ENCODE results near the gene AGAP2. TPM values are rescaled to one million over a fixed set of nuclear protein-coding genes. Genes with fewer than 3 reads are reported as not detected.

AGAP2 gene
- total RNA-seq, 6 donors from 2014 or later, result 2.0 to 7.3 (median 5.8) TPM

DNA sequence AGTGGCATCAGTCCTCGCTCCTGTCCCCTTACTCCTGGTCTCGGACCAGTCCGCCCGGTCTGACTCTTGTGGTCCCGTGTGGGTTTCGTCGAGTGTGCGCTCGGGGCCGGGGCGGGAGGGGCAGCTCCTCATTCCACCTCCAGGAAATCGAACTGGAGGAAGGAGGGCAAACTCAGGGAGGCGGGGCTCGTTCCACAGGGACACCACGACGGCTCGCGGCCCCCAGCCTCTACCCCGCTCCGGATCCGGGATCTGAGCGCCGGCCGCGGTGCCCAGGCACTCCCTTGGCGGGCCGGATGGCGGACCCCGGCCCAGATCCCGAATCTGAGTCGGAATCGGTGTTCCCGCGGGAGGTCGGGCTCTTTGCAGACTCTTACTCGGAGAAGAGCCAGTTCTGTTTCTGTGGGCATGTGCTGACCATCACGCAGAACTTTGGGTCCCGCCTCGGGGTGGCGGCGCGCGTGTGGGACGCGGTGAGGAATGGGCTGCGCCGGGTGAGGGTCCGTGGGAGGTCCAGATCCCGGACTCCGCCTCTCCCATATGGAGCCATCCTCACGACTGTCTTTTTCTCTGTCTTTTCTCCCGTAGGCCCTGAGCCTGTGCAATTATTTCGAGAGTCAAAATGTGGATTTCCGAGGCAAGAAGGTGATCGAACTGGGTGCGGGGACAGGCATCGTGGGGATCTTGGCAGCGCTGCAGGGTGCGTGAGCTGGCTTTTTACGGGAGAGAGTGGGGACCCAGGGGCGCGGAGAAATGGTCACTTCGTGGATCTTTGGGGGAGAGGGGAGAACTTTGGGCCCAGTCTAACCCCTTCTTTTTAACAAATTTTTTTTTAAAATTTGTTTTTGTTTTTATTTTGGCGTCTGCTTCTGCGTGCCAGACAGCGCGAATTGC, 34.1 kb upstream of the AGAP2 start, which contains the start of gene EEF1AKMT3:
Gene EEF1AKMT3, plus strand, starts transcription at position 186 of the 894 bp plus-strand sequence. Its CDS starts 111 bp downstream, at position 297.
- WGBS, 2 donors, result 2 to 4% methylated on average over 31 to 44 of the region's 67 CpGs
- Histone ChIP-seq H3K9me3 (no peaks in the 10 kb centered on the region), H3K27ac (peak within 1 kb of the TSS; percentile 81 to 95 (median 92)), H3K27me3 (no peaks in the 10 kb centered on the region), H3K36me3 (peaks cover 0 to 29% (median 9%) of the 10 kb centered on the region in 4 donors), H3K4me3 (peak within 1 kb of the TSS; percentile 72 to 92 (median 85)), H3K4me1 (peaks cover 14 to 30% (median 19%) of the 10 kb centered on the region in 4 donors)
- peak; percentile 77 to 90 for DNase-seq
- ATAC-seq (ENCODE audit: low FRiP score in 2 of 2), result peak; percentile 74 to 82
- TF ChIP-seq, protein P1, sequence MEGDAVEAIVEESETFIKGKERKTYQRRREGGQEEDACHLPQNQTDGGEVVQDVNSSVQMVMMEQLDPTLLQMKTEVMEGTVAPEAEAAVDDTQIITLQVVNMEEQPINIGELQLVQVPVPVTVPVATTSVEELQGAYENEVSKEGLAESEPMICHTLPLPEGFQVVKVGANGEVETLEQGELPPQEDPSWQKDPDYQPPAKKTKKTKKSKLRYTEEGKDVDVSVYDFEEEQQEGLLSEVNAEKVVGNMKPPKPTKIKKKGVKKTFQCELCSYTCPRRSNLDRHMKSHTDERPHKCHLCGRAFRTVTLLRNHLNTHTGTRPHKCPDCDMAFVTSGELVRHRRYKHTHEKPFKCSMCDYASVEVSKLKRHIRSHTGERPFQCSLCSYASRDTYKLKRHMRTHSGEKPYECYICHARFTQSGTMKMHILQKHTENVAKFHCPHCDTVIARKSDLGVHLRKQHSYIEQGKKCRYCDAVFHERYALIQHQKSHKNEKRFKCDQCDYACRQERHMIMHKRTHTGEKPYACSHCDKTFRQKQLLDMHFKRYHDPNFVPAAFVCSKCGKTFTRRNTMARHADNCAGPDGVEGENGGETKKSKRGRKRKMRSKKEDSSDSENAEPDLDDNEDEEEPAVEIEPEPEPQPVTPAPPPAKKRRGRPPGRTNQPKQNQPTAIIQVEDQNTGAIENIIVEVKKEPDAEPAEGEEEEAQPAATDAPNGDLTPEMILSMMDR (IDR thresholded peaks at IDR 0.05), result peak in 1 of 6 experiments; percentile 21
- TF ChIP-seq POLR2A (IDR thresholded peaks at IDR 0.05), result no peak

DNA sequence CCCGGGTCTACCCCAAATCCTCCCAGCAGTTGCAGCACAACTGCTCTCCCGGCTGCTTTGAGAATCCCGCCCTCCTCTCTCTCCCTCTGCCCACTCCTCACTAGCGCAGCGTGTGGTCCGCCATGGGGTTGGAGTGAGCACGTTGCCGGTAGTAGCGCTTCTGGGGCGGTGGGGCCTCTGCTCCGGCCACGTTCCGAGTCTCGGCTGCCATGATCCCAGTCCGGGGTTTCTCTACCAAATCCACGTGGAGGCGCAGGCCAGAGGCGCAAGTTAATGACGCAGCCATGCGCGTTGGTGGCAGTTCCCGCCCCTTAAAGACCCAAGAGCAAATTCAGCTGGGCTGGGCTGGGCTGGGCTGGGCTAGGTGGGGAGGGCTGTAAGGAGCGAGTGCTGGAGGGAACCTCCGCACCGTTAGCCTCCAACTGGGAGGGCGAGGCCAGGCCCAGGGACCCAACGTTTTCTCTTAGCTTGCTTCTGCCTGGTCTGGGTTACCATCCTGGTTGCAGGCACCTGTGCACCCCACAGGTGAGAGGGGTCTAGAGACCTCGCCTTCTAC, 33.4 kb upstream of the AGAP2 start, which contains the start of gene METTL1:
Gene METTL1, minus strand, starts transcription at position 233 of the 556 bp plus-strand sequence. Its CDS starts 22 bp downstream, at position 211.
- Histone ChIP-seq H3K27ac (peak within 1 kb of the TSS; percentile 81 to 95 (median 92)), H3K9me3 (no peaks in the 10 kb centered on the region), H3K4me3 (peak within 1 kb of the TSS; percentile 72 to 92 (median 85)), H3K27me3 (no peaks in the 10 kb centered on the region), H3K36me3 (peaks cover 0 to 29% (median 9%) of the 10 kb centered on the region in 4 donors), H3K4me1 (peaks cover 18 to 36% (median 22%) of the 10 kb centered on the region in 4 donors)
- ATAC-seq (ENCODE audit: low FRiP score in 2 of 2), result peak; percentile 96 to 97
- TF ChIP-seq EP300 (IDR thresholded peaks at IDR 0.05), result peak in 1 of 4 donors; percentile 19
- TF ChIP-seq, protein P1 (IDR thresholded peaks at IDR 0.05), result no peak
- TF ChIP-seq POLR2AphosphoS5 (IDR thresholded peaks at IDR 0.05), result peak; percentile 68 to 84
- peak in 3 of 4 donors; percentile 41 to 72 (median 70) for TF ChIP-seq POLR2A (IDR thresholded peaks at IDR 0.05)
- peak; percentile 94 to 96 for DNase-seq
- WGBS, 2 donors, result 0% methylated on average over 13 to 28 of the region's 28 CpGs

DNA sequence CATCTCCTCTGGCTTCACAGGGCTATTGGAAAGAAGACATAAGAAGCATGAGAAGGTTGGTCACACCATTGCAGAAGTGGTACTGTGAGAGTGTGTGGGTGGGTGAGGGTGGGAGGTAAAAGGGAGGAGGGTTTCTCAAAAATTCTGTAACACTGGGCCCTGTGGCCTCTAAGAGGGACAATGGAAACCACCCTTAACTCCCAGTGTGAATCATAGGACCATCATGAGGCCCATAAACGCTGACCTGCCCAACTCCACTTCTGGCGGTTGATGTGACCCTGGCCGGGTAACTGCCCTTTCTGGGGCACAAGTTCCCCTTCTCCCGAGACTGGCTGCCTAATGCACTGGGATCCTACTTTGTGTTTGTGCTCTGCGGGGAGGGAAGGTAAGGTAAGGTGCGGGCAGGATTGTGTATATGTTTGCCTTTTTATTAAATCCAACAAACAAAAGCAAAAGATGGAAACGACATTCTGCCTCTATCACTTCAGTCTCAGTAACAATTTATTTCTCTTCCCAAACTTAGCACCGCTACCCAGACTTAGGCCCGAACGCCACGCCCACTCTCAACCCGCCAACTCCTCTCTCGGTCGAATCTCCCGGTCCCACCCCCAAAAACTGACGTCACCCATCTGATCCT, 32.8 kb upstream of the AGAP2 start:
- peaks cover 0 to 4% (median 2%) of the 10 kb centered on the region in 4 donors for H3K27me3 ChIP-seq
- 2 to 4% methylated on average over 16 of the region's 16 CpGs for WGBS, 2 donors
- H3K4me1 ChIP-seq, result peaks cover 24 to 42% (median 28%) of the 10 kb centered on the region in 4 donors
- peak overlapping the region; percentile 81 to 95 (median 92) for H3K27ac ChIP-seq
- no peaks in the 10 kb centered on the region for H3K9me3 ChIP-seq
- H3K4me3 ChIP-seq, result peak overlapping the region; percentile 72 to 92 (median 85)
- ATAC-seq (ENCODE audit: low FRiP score in 2 of 2), result peak; percentile 80 to 91
- peak in 1 of 2 donors; percentile 85 for DNase-seq
- peaks cover 0 to 29% (median 9%) of the 10 kb centered on the region in 4 donors for H3K36me3 ChIP-seq
- TF ChIP-seq POLR2AphosphoS5 (IDR thresholded peaks at IDR 0.05) (no peak), EP300 (IDR thresholded peaks at IDR 0.05) (no peak), POLR2A (IDR thresholded peaks at IDR 0.05) (no peak)
- TF ChIP-seq, protein P1 (IDR thresholded peaks at IDR 0.05), result no peak

DNA sequence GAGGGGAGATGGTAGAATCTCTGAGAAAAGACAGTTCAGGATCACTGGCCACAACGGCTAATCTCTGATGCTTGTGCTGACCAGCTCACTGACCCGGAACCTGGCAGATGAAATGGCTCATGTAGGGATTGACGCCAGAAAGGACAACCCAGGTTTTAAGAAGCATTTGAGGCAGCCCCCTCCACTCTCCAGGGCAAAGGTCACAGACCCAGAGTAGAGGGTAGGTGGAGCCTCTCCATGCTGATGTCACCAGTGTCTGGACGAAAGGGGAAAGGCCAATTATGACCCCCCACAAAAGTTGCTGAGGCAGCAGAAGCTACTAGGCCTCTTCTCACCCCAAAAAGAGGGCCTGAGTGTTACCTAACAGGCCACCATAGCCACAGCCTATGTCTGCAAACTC, 32.2 kb upstream of the AGAP2 start:
- TF ChIP-seq, protein P1 (IDR thresholded peaks at IDR 0.05), result no peak
- TF ChIP-seq EP300 (IDR thresholded peaks at IDR 0.05) (no peak), POLR2A (IDR thresholded peaks at IDR 0.05) (no peak), POLR2AphosphoS5 (IDR thresholded peaks at IDR 0.05) (no peak)
- H3K4me1 ChIP-seq, result peaks cover 30 to 48% (median 34%) of the 10 kb centered on the region in 4 donors
- no peak for DNase-seq
- 83% methylated on average over 4 of the region's 4 CpGs for WGBS, 2 donors
- peaks cover 0 to 26% (median 9%) of the 10 kb centered on the region in 4 donors for H3K36me3 ChIP-seq
- no peak overlapping the region for H3K27ac ChIP-seq
- H3K27me3 ChIP-seq, result peaks cover 0 to 9% (median 5%) of the 10 kb centered on the region in 4 donors
- H3K4me3 ChIP-seq, result no peak overlapping the region
- no peaks in the 10 kb centered on the region for H3K9me3 ChIP-seq
- ATAC-seq (ENCODE audit: low FRiP score in 2 of 2), result no peak
